K562 (cell line): ENCODE data around the gene INPP1. TPM values are rescaled to one million over a fixed set of nuclear protein-coding genes. Genes with fewer than 3 reads are reported as not detected.
A peak's percentile ranks its signal among the peaks of the same experiment; 100 is the strongest.

Experiments
- CCAR2 ChIP-seq: fragments of 200-400 bp; formaldehyde crosslinking; IDR thresholded peaks from 2 replicates; pipeline ENCODE4 v1.6.1; 2017; ENCODE audit warnings: mild to moderate bottlenecking, low read depth, low read length
- CCNT2 ChIP-seq: IDR thresholded peaks from 2 replicates; pipeline ENCODE4 v1.6.1; 2011; ENCODE audit warnings: borderline replicate concordance, low read depth, mild to moderate bottlenecking, moderate library complexity, mixed read lengths, low read length; ENCODE audit not compliant: insufficient read length; ENCODE audit errors: extremely low read depth
- GABPA ChIP-seq: fragments of 200-800 bp; sonication (Bioruptor generic); conservative IDR thresholded peaks from 2 replicates; pipeline ENCODE4 v1.6.1; 2016; ENCODE audit warnings: low read depth, missing genetic modification characterization, missing compliant biosample characterization
- HNRNPK ChIP-seq: fragments of 200-400 bp; formaldehyde crosslinking; IDR thresholded peaks from one replicate; pipeline ENCODE4 v1.6.1; 2018; ENCODE audit warnings: mild to moderate bottlenecking, low read depth, low read length; ENCODE audit not compliant: poor library complexity, severe bottlenecking
- HNRNPLL ChIP-seq: fragments of 200-400 bp; formaldehyde crosslinking; IDR thresholded peaks from 2 replicates; pipeline ENCODE4 v1.6.1; 2017; ENCODE audit warnings: low read length, low read depth, mild to moderate bottlenecking; ENCODE audit not compliant: poor library complexity, severe bottlenecking
- KAT7 ChIP-seq: sonication (generic); formaldehyde crosslinking; IDR thresholded peaks from 2 replicates; pipeline ENCODE4 v1.8.0; 2022; ENCODE audit warnings: missing genetic modification reagents, mild to moderate bottlenecking, borderline replicate concordance
- L3MBTL2 ChIP-seq: fragments of 450-650 bp; IDR thresholded peaks from 2 replicates; pipeline ENCODE4 v1.6.1; 2016; ENCODE audit warnings: mild to moderate bottlenecking, moderate library complexity
- POLR2G ChIP-seq: fragments of 200-400 bp; formaldehyde crosslinking; IDR thresholded peaks from 2 replicates; pipeline ENCODE4 v1.6.1; 2017; ENCODE audit warnings: low read depth, mild to moderate bottlenecking, antibody characterized with exemption, low read length, moderate library complexity
- SIN3B ChIP-seq: fragments of 450-650 bp; IDR thresholded peaks from 2 replicates; pipeline ENCODE4 v1.6.1; 2017; ENCODE audit warnings: low read depth, mild to moderate bottlenecking, moderate library complexity
- SMAD4 ChIP-seq: fragments of 250-450 bp; sonication (Bioruptor Pico); conservative IDR thresholded peaks from 2 replicates; pipeline ENCODE4 v1.8.0; 2021; ENCODE audit warnings: inconsistent platforms, mild to moderate bottlenecking, moderate library complexity
- TCF7L2 ChIP-seq: fragments of 150-350 bp; IDR thresholded peaks from 2 replicates; pipeline ENCODE4 v1.6.1; 2016; ENCODE audit warnings: low read depth, mild to moderate bottlenecking, low read length, moderate library complexity
- ZNF174 ChIP-seq: fragments of 250-450 bp; sonication (Bioruptor Pico); IDR thresholded peaks from 2 replicates; pipeline ENCODE4 v1.4.0; 2020; ENCODE audit warnings: mild to moderate bottlenecking
- ZNF586 ChIP-seq: fragments of 450-650 bp; formaldehyde crosslinking; conservative IDR thresholded peaks from 2 replicates; pipeline ENCODE4 v1.4.0; 2020; ENCODE audit warnings: mild to moderate bottlenecking, moderate library complexity
- polyA plus RNA-seq, 8 experiments: library from polyadenylated mRNA; depleted of rRNA in 4 of 8; stranded (reverse) in 5 of 8; unstranded in 3 of 8; fragments of >200 nt; fragmentation: Nextera tagmentation in 2 of 8; fragmentation: Illumina TruSeq in 1 of 8; extraction: Ambion mirVana in 2 of 8; extraction: Trizol in 1 of 8; gene quantifications; 2 replicates each; pipeline versions ENCODE4 v1.2.1 to v1.2.3, GENCODE V29; 2011 to 2014; ENCODE audit warnings: inconsistent platforms in 1 of 8, missing spikeins in 1 of 8
- total RNA-seq, 7 experiments: library from RNA; depleted of rRNA in 6 of 7; stranded (reverse); fragments of >200 nt in 6 of 7; fragmentation: Illumina TruSeq in 2 of 7; extraction: Trizol in 2 of 7; gene quantifications; 2 replicates each; pipeline versions ENCODE4 v1.2.1 to v1.2.3, GENCODE V29; 2011 to 2021; ENCODE audit warnings: low replicate concordance in 1 of 7
- TF ChIP-seq, protein P1 (sequence below): sonication (generic); formaldehyde crosslinking; IDR thresholded peaks from 2 replicates; pipeline ENCODE4 v1.8.0; 2023; ENCODE audit warnings: mild to moderate bottlenecking, missing genetic modification reagents
- TF ChIP-seq, protein P2 (sequence below): fragments of 450-650 bp; formaldehyde crosslinking; IDR thresholded peaks from 2 replicates; pipeline ENCODE4 v1.4.0; 2020; ENCODE audit warnings: mild to moderate bottlenecking, moderate library complexity
- TF ChIP-seq, protein P3 (sequence below), 2 experiments: fragments of 200-800 bp in 1 of 2; sonication (Bioruptor generic) in 1 of 2; sonication (generic) in 1 of 2; formaldehyde crosslinking in 1 of 2; IDR thresholded peaks in 1 of 2; conservative IDR thresholded peaks in 1 of 2; 2 replicates each; pipeline versions ENCODE4 v1.5.0 to v1.6.1; 2016 to 2020; ENCODE audit warnings: missing compliant biosample characterization in 1 of 2, missing genetic modification characterization in 1 of 2, missing genetic modification reagents in 1 of 2
- TF ChIP-seq, protein P4 (sequence below): sonication (generic); formaldehyde crosslinking; IDR thresholded peaks from 2 replicates; pipeline ENCODE4 v1.8.1; 2022; ENCODE audit warnings: missing genetic modification reagents

INPP1 gene
- total and polyA plus RNA-seq, 9 of the 15 experiments (the other 6 are each of a cell fraction or from before 2014, with no cell fraction given): 3.7 to 11.8 (median 6.5) TPM

DNA sequence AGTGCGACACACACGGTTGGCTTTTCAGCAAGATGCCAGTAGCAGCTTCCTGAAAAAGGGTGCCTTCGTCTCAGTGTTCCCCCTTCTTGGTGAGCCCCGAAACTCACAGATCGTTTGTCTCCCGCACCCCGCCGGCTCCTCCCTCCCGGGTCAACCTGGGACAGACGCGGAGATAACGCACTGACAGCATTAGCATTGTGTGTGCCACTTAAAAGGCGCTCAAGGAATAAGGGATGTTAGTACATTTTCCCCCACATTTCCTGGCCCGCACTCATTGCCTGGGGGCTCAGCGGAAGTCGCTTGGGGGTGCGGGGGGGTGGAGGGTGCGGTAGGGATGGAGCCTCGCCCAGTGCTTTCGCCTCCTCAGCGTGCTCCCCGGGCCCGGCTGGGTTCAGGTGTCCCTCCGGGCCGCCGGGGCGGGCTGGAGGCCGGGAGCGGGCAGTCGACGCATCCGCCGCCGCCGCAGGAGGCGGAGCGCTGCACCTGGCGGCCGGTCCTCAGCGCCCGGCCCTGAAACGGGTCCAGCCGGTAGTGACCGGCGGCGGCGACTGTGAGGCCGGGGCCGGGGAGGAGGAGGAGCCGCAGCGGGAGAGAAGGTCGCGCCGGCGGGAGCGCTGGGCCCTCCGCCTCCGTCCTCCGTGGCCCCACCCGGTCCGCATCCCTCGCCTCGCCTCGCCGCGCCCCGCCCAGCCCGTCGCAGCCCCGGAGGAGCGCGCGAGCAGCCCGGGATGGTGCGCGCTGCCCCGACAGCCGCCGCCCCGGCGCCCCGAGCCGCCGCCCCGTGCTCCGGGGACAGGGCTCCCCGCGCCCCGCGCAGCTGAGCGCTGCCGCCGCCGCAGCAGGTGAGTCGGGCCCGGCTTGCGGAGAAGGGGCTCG lies 64.5 kb downstream of the INPP1 start, which contains the start of gene MFSD6 (continued):
- TF ChIP-seq, protein P1, sequence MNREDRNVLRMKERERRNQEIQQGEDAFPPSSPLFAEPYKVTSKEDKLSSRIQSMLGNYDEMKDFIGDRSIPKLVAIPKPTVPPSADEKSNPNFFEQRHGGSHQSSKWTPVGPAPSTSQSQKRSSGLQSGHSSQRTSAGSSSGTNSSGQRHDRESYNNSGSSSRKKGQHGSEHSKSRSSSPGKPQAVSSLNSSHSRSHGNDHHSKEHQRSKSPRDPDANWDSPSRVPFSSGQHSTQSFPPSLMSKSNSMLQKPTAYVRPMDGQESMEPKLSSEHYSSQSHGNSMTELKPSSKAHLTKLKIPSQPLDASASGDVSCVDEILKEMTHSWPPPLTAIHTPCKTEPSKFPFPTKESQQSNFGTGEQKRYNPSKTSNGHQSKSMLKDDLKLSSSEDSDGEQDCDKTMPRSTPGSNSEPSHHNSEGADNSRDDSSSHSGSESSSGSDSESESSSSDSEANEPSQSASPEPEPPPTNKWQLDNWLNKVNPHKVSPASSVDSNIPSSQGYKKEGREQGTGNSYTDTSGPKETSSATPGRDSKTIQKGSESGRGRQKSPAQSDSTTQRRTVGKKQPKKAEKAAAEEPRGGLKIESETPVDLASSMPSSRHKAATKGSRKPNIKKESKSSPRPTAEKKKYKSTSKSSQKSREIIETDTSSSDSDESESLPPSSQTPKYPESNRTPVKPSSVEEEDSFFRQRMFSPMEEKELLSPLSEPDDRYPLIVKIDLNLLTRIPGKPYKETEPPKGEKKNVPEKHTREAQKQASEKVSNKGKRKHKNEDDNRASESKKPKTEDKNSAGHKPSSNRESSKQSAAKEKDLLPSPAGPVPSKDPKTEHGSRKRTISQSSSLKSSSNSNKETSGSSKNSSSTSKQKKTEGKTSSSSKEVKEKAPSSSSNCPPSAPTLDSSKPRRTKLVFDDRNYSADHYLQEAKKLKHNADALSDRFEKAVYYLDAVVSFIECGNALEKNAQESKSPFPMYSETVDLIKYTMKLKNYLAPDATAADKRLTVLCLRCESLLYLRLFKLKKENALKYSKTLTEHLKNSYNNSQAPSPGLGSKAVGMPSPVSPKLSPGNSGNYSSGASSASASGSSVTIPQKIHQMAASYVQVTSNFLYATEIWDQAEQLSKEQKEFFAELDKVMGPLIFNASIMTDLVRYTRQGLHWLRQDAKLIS (CRISPR knock-in tag): peak; percentile 83; the same call in 1 of the 2 replicates
- TF ChIP-seq ZNF586 (CRISPR knock-in tag) (no peak), GABPA (peak; percentile 38; the same call in 1 of the 2 replicates), SMAD4 (CRISPR knock-in tag) (peak; percentile 33; the same call in 1 of the 2 replicates), CCNT2 (peak; percentile 38), TCF7L2 (no peak), ZNF174 (CRISPR knock-in tag) (no peak), POLR2G (peak; percentile 63), SIN3B (peak; percentile 33; the same call in 1 of the 2 replicates), CCAR2 (no peak), L3MBTL2 (peak; percentile 59; the same call in 1 of the 2 replicates), HNRNPK (no peak), KAT7 (0 out of 2 replicates have a peak, but pooled peaks have one; percentile 68), HNRNPLL (peak; percentile 52)
- TF ChIP-seq, protein P2, sequence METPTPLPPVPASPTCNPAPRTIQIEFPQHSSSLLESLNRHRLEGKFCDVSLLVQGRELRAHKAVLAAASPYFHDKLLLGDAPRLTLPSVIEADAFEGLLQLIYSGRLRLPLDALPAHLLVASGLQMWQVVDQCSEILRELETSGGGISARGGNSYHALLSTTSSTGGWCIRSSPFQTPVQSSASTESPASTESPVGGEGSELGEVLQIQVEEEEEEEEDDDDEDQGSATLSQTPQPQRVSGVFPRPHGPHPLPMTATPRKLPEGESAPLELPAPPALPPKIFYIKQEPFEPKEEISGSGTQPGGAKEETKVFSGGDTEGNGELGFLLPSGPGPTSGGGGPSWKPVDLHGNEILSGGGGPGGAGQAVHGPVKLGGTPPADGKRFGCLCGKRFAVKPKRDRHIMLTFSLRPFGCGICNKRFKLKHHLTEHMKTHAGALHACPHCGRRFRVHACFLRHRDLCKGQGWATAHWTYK (CRISPR knock-in tag): no peak
- TF ChIP-seq, protein P3, sequence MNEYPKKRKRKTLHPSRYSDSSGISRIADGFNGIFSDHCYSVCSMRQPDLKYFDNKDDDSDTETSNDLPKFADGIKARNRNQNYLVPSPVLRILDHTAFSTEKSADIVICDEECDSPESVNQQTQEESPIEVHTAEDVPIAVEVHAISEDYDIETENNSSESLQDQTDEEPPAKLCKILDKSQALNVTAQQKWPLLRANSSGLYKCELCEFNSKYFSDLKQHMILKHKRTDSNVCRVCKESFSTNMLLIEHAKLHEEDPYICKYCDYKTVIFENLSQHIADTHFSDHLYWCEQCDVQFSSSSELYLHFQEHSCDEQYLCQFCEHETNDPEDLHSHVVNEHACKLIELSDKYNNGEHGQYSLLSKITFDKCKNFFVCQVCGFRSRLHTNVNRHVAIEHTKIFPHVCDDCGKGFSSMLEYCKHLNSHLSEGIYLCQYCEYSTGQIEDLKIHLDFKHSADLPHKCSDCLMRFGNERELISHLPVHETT (CRISPR knock-in tag; conservative IDR thresholded peaks at IDR 0.05 in 1 of 2, IDR thresholded peaks at IDR 0.05 in 1 of 2): peak in 1 of 2 experiments; percentile 44; a peak in 1 of 4 replicates
- TF ChIP-seq, protein P4, sequence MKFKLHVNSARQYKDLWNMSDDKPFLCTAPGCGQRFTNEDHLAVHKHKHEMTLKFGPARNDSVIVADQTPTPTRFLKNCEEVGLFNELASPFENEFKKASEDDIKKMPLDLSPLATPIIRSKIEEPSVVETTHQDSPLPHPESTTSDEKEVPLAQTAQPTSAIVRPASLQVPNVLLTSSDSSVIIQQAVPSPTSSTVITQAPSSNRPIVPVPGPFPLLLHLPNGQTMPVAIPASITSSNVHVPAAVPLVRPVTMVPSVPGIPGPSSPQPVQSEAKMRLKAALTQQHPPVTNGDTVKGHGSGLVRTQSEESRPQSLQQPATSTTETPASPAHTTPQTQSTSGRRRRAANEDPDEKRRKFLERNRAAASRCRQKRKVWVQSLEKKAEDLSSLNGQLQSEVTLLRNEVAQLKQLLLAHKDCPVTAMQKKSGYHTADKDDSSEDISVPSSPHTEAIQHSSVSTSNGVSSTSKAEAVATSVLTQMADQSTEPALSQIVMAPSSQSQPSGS (CRISPR knock-in tag): no peak
